ENCODE data around the gene UHRF1.
A peak's percentile ranks its signal among the peaks of the same experiment; 100 is the strongest.

UHRF1 gene

DNA sequence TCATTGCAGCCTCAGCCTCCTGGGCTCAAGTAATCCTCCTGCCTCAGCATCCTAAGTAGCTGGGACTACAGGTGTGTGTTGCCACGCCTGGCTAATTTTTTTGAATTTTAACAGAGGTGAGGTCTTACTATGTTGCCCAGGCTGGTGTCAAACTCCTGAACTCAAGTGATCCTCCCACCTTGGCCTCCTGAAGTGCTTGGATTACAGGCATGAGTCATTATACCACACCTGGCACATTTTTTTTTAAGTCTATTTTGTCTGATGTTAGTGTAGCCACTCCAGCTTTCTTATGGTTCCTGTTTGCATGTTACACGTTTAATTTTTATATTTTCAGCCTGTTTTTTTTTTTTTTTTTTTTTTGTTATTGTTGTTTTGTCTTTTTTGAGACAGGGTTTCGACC, 84.4 kb downstream of the UHRF1 start:
- no peak for DNase-seq

DNA sequence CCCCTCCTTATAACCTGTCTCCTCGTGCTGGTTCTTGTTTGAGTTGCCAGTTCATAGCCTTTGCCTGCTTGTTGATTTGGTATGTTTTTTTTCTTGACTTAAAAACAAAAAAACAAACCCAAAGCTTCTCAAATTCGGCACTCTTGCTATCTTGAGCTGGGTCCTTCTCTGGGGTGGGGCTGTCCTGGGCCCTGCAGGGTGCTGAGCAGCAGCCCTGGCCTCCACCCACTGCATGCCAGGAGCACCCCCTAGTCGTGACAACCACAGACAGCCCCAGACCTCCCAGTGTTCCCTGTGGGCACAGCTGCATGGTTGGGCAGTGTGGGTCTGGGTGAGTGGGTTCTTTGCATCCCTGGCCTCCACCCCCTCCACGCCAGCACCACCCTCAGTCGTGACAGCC, 87.4 kb downstream of the UHRF1 start:
- no peak for DNase-seq

DNA sequence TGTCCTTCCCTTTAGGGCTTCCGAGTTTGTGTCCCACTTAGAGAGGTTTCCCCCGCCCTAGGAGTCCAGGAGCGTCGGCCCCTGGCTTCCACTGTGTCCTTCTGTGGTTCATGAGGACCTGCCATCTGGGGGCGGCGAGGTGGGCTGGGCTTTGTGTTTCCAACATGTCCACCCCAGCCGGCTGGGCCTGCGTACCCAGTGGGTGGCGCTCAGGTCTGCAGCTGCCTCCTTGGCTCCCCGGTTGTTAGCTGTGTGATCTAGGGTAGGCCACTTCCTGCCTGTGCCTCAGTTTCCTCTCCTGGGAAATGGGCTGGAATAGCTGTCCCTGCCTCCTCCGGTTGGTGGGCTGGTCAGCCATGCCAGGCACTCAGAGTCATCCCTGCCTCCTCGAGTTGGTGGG, 88.0 kb downstream of the UHRF1 start:
- DNase-seq: no peak

DNA sequence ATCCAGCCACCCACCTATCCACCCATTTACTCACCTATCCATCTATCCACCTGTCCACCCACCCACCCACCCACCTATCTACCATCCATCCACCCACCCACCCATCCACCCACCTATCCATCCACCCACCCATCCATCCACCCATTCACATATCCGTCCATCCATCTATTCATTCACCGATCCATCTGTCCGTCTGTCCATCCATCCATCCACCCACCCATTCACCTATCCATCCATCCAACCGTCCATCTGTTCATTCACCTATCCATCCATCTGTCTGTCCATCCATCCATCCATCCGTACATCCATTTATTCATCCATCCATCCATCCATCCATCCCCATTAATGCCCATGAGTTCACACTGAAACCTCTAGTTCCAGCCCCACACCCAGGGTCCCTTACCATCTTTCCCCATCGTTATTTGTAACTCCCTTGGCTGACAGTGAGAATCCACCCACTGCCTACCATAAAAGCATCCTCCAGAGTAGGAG, 90.9 kb downstream of the UHRF1 start:
- DNase-seq: no peak

DNA sequence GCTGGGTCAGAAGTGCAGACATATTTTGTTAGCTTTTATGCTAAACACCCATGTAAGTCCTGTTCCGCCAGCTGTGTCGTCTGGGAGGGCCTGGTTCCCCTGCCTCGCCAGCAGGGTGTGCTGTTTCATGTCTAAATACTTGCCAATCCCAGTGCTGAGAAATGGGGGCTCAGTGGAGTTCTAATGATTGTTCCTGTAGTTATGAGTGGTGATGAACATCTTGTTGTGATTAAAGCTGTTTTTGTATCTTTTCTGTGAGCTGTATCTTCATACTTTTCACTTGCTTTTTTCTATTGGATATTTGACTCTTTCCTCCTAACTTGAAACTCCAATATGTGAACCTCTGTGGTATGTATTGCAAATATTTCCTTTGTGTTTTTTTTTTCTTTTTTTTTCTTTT, 92.3 kb downstream of the UHRF1 start:
- peak; percentile 34 for DNase-seq

DNA sequence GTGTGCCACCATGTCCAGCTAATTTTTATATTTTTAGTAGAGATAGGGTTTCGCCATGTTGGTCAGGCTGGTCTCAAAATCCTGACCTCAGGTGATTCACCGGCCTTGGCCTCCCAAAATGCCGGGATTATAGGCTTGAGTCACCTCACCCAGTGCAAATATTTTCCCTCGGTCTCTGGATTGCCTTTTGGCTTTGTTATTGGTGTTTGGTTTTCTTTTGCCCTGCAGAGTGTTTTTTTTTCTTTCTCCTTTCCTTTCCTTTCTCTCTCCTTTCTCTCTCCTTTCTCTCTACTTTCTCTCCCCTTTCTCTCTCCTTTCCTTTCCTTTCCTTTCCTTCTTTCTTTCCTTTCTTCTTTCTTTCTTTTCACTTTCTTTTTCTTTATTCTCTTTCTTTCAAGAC, 92.8 kb downstream of the UHRF1 start:
- DNase-seq: no peak

DNA sequence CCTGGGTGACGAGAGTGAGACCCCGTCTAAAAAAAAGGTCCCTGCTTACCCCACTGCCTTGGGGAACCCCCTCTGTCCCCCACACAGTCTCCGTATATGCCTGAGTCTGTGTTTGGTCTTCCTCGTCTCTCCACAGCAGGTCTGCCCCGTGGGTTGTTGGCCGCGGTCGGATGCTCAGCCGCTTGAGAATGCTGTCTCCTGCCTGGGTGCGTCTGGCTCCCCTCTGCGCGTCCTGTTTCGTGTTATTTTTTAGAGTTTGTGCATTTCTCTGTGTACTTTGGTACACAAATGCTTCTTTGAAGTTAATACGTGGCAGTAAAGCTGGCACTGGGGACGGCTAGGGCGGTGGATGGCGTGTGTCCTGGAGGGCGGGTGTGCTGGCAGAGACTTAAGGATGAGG, 94.5 kb downstream of the UHRF1 start:
- no peak for DNase-seq

DNA sequence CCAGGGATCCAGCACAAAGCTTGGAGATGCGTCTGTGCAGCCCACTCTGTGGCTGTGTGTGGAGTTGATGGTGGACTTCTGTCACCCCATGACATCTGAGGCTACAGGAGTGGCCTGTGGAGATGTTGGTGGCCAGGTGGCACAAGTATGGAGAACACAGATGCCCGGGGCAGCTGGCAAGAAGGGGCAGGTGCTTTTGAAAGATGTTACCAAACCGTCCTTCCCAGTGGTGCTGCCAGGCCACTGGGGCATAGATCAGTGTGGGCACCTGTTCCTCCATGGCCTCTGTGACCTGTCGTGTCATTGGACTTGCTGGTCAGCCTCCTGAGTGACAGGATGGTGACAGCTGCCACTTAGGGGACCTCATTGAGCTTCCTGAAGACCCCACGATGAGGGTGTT, 95.8 kb downstream of the UHRF1 start:
- DNase-seq: no peak

DNA sequence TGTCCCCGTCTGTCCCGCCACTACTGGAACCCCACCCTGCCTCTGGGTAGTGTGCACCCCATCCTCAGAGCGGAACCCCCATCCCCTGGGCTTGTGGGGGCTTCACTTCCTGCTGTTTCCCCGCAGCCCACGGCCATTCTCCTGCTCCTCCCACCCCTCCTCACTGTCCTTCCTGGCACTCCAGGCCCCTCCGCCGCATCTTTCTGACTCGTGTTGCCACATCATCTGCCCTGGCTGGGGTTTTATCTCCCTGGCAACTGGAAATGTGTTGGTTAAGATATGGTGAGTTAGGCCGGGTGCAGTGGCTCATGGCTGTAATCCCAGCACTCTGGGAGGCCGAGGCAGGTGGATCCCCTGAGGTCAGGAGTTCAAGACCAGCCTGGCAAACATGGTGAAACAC, 96.9 kb downstream of the UHRF1 start:
- DNase-seq: no peak

DNA sequence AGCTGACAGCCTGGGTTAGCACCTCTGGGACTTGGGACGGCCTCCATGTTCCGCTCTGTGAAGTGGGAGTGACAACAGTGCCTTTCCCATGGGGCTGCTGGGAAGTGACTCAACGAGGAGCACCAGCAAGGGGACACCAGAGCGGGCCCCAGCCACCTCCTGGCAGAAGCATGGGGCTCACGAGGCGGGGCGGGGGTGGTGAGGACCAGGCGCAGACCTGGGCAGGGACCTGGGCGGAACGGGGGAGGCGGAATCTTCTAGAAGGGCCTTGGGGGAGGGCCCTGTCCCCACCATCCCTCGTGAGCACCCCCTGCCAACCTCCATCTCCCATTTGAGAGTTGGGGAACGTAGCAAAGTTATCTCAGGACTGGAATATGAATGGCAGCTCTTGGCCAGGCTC, 97.5 kb downstream of the UHRF1 start:
- no peak for DNase-seq

Measured in inflammatory macrophage treated with lipopolysaccharide for 4 hours (primary cell).